ENCODE measurements around the gene UTY. TPM values are rescaled to one million over a fixed set of nuclear protein-coding genes. Genes with fewer than 3 reads are reported as not detected.
"Not testable (repeated sequence)": the region's sequence is repeated elsewhere in the genome, so short reads cannot be mapped to it uniquely, and the experiment has no call there.

The UTY gene
- total RNA-seq, 1 donor: 0.10 TPM

GRCh38 chrY:13296176-13296890, 183.5 kb downstream of the UTY start:
- H3K4me1 ChIP-seq (ENCODE audit: insufficient read depth, low read length): no peaks in the 10 kb centered on the region
- H3K27me3 ChIP-seq (ENCODE audit: insufficient read depth, low read length): no peaks in the 10 kb centered on the region
- H3K9me3 ChIP-seq (ENCODE audit: low read depth, low read length): no peaks in the 10 kb centered on the region
- H3K4me3 ChIP-seq (ENCODE audit: low read length): no peak overlapping the region

GRCh38 chrY:13295026-13295425, 184.8 kb downstream of the UTY start:
- no peak overlapping the region for H3K4me3 ChIP-seq (ENCODE audit: low read length)
- H3K9me3 ChIP-seq (ENCODE audit: low read depth, low read length): no peaks in the 10 kb centered on the region
- no peaks in the 10 kb centered on the region for H3K4me1 ChIP-seq (ENCODE audit: insufficient read depth, low read length)
- H3K27me3 ChIP-seq (ENCODE audit: insufficient read depth, low read length): no peaks in the 10 kb centered on the region

- Histone ChIP-seq H3K4me1 (ENCODE audit: insufficient read depth, low read length) (no peaks in the 10 kb centered on the region), H3K9me3 (ENCODE audit: low read depth, low read length) (peaks cover 5% of the 10 kb centered on the region), H3K4me3 (ENCODE audit: low read length) (no peak overlapping the region), H3K27me3 (ENCODE audit: insufficient read depth, low read length) (no peaks in the 10 kb centered on the region)
Measured at GRCh38 chrY:13291199-13291598, 188.6 kb downstream of the UTY start.

- not testable (repeated sequence) for H3K4me1 ChIP-seq (ENCODE audit: insufficient read depth, low read length); H3K4me3 ChIP-seq (ENCODE audit: low read length); H3K9me3 ChIP-seq (ENCODE audit: low read depth, low read length); H3K27me3 ChIP-seq (ENCODE audit: insufficient read depth, low read length)
Measured at GRCh38 chrY:13282151-13283054, 197.4 kb downstream of the UTY start.

GRCh38 chrY:13279561-13279960, 200.3 kb downstream of the UTY start:
- H3K4me3 ChIP-seq (ENCODE audit: low read length): no peak overlapping the region
- H3K4me1 ChIP-seq (ENCODE audit: insufficient read depth, low read length): no peaks in the 10 kb centered on the region
- H3K9me3 ChIP-seq (ENCODE audit: low read depth, low read length): no peaks in the 10 kb centered on the region
- H3K27me3 ChIP-seq (ENCODE audit: insufficient read depth, low read length): no peaks in the 10 kb centered on the region

- H3K9me3 ChIP-seq (ENCODE audit: low read depth, low read length): no peaks in the 10 kb centered on the region
- H3K27me3 ChIP-seq (ENCODE audit: insufficient read depth, low read length): no peaks in the 10 kb centered on the region
- no peak overlapping the region for H3K4me3 ChIP-seq (ENCODE audit: low read length)
- no peaks in the 10 kb centered on the region for H3K4me1 ChIP-seq (ENCODE audit: insufficient read depth, low read length)
Measured at GRCh38 chrY:13271706-13272105, 208.1 kb downstream of the UTY start.

- H3K27me3 ChIP-seq (ENCODE audit: insufficient read depth, low read length); H3K4me3 ChIP-seq (ENCODE audit: low read length); H3K9me3 ChIP-seq (ENCODE audit: low read depth, low read length); H3K4me1 ChIP-seq (ENCODE audit: insufficient read depth, low read length): not testable (repeated sequence)
Measured at GRCh38 chrY:13253941-13254440, 225.8 kb downstream of the UTY start.

GRCh38 chrY:13250421-13250820, 229.4 kb downstream of the UTY start:
- H3K4me3 ChIP-seq (ENCODE audit: low read length): no peak overlapping the region
- H3K4me1 ChIP-seq (ENCODE audit: insufficient read depth, low read length): no peaks in the 10 kb centered on the region
- H3K9me3 ChIP-seq (ENCODE audit: low read depth, low read length): no peaks in the 10 kb centered on the region
- no peaks in the 10 kb centered on the region for H3K27me3 ChIP-seq (ENCODE audit: insufficient read depth, low read length)

GRCh38 chrY:13243716-13244115, 236.1 kb downstream of the UTY start:
- H3K9me3 ChIP-seq (ENCODE audit: low read depth, low read length): no peaks in the 10 kb centered on the region

GRCh38 chrY:13233901-13234300, 245.9 kb downstream of the UTY start:
- H3K4me1 ChIP-seq (ENCODE audit: insufficient read depth, low read length): no peaks in the 10 kb centered on the region
- no peaks in the 10 kb centered on the region for H3K9me3 ChIP-seq (ENCODE audit: low read depth, low read length)
- no peak overlapping the region for H3K4me3 ChIP-seq (ENCODE audit: low read length)
- H3K27me3 ChIP-seq (ENCODE audit: insufficient read depth, low read length): no peaks in the 10 kb centered on the region

More at GRCh38 chrY:13243716-13244115, 236.1 kb downstream of the UTY start:
- Histone ChIP-seq H3K27me3 (ENCODE audit: insufficient read depth, low read length) (no peaks in the 10 kb centered on the region), H3K4me1 (ENCODE audit: insufficient read depth, low read length) (no peaks in the 10 kb centered on the region), H3K4me3 (ENCODE audit: low read length) (no peak overlapping the region)

- Histone ChIP-seq H3K9me3 (ENCODE audit: low read depth, low read length) (no peaks in the 10 kb centered on the region), H3K27me3 (ENCODE audit: insufficient read depth, low read length) (no peaks in the 10 kb centered on the region), H3K4me3 (ENCODE audit: low read length) (no peak overlapping the region), H3K4me1 (ENCODE audit: insufficient read depth, low read length) (no peaks in the 10 kb centered on the region)
Measured at GRCh38 chrY:13233118-13233517, 246.7 kb downstream of the UTY start.

- no peaks in the 10 kb centered on the region for H3K9me3 ChIP-seq (ENCODE audit: low read depth, low read length)
- no peak overlapping the region for H3K4me3 ChIP-seq (ENCODE audit: low read length)
- H3K4me1 ChIP-seq (ENCODE audit: insufficient read depth, low read length): no peaks in the 10 kb centered on the region
- H3K27me3 ChIP-seq (ENCODE audit: insufficient read depth, low read length): no peaks in the 10 kb centered on the region
Measured at GRCh38 chrY:13227354-13227953, 252.4 kb downstream of the UTY start.

- H3K4me3 ChIP-seq (ENCODE audit: low read length): no peak overlapping the region
- no peaks in the 10 kb centered on the region for H3K27me3 ChIP-seq (ENCODE audit: insufficient read depth, low read length)
- H3K4me1 ChIP-seq (ENCODE audit: insufficient read depth, low read length): no peaks in the 10 kb centered on the region
- no peaks in the 10 kb centered on the region for H3K9me3 ChIP-seq (ENCODE audit: low read depth, low read length)
Measured at GRCh38 chrY:13210961-13211646, 268.7 kb downstream of the UTY start.

- H3K4me1 ChIP-seq (ENCODE audit: insufficient read depth, low read length): no peaks in the 10 kb centered on the region
- no peaks in the 10 kb centered on the region for H3K27me3 ChIP-seq (ENCODE audit: insufficient read depth, low read length)
Measured at GRCh38 chrY:13205214-13205613, 274.6 kb downstream of the UTY start.

More at GRCh38 chrY:13205214-13205613, 274.6 kb downstream of the UTY start:
- H3K9me3 ChIP-seq (ENCODE audit: low read depth, low read length): no peaks in the 10 kb centered on the region
- H3K4me3 ChIP-seq (ENCODE audit: low read length): no peak overlapping the region

Measured in mononuclear cell (primary cell).